Mesenchymal stem cell (in vitro differentiated cells and primary cell): Measurements from ENCODE around the gene UTF1.

ENCODE experiments used
- DNase-seq: peaks from one replicate; pipeline ENCODE4 v3.0.0-alpha.2; 2013
- H2AFZ ChIP-seq: one replicate; pipeline ENCODE4 v1.6.1; 2013; ENCODE audit warnings: low read depth, mild to moderate bottlenecking, control low read depth, inconsistent platforms, low read length, moderate library complexity
- H2AK5ac ChIP-seq: 2 replicates; pipeline ENCODE4 v1.6.1; 2013; ENCODE audit warnings: low read length, moderate library complexity, mild to moderate bottlenecking, inconsistent platforms; ENCODE audit not compliant: severe bottlenecking
- H2BK120ac ChIP-seq: one replicate; pipeline ENCODE4 v1.6.1; 2013; ENCODE audit warnings: low read depth, mild to moderate bottlenecking, inconsistent platforms, low read length, moderate library complexity
- H2BK12ac ChIP-seq, 2 experiments: one replicate each; pipeline ENCODE4 v1.6.1; 2013; ENCODE audit warnings: inconsistent platforms in 2 of 2, low read length in 2 of 2, mild to moderate bottlenecking in 2 of 2, moderate library complexity in 2 of 2, control low read depth in 1 of 2
- H2BK15ac ChIP-seq: one replicate; pipeline ENCODE4 v1.6.1; 2013; ENCODE audit warnings: mild to moderate bottlenecking, low read depth, inconsistent platforms; ENCODE audit not compliant: poor library complexity, severe bottlenecking
- H2BK5ac ChIP-seq: 2 replicates; pipeline ENCODE4 v1.6.1; 2013; ENCODE audit warnings: low read depth, mild to moderate bottlenecking, low read length, control low read depth, inconsistent platforms; ENCODE audit not compliant: poor library complexity, severe bottlenecking
- H3K14ac ChIP-seq, 2 experiments: one replicate each; pipeline ENCODE4 v1.6.1; 2013; ENCODE audit warnings: inconsistent platforms in 2 of 2, low read length in 2 of 2, control low read depth in 1 of 2, mild to moderate bottlenecking in 1 of 2, moderate library complexity in 1 of 2
- H3K18ac ChIP-seq, 2 experiments: one replicate each; pipeline ENCODE4 v1.6.1; 2013; ENCODE audit warnings: inconsistent platforms in 2 of 2, low read length in 2 of 2, control low read depth in 1 of 2, low read depth in 1 of 2, mild to moderate bottlenecking in 1 of 2
- H3K23ac ChIP-seq, 2 experiments: one replicate each; pipeline ENCODE4 v1.6.1; 2013; ENCODE audit warnings: inconsistent platforms in 2 of 2, low read length in 2 of 2, mild to moderate bottlenecking in 2 of 2, moderate library complexity in 2 of 2, control low read depth in 1 of 2
- H3K27ac ChIP-seq: 2 replicates; pipeline ENCODE4 v1.5.1; 2013; ENCODE audit warnings: mild to moderate bottlenecking, moderate library complexity, low read length, control low read depth, inconsistent platforms; ENCODE audit not compliant: poor library complexity, severe bottlenecking
- H3K27me3 ChIP-seq, 2 experiments: 2 replicates each; pipeline versions ENCODE4 v1.6.1 to v1.7.0; 2013; ENCODE audit warnings: low read length in 2 of 2, mild to moderate bottlenecking in 2 of 2, moderate library complexity in 2 of 2, control low read depth in 1 of 2, inconsistent platforms in 1 of 2; ENCODE audit not compliant: control insufficient read depth in 1 of 2, insufficient read depth in 1 of 2
- H3K36me3 ChIP-seq, 2 experiments: 2 replicates each; pipeline versions ENCODE4 v1.6.1 to v1.7.0; 2013; ENCODE audit warnings: low read length in 2 of 2, control low read depth in 1 of 2, inconsistent platforms in 1 of 2, low read depth in 1 of 2, mild to moderate bottlenecking in 1 of 2; ENCODE audit not compliant: insufficient read depth in 2 of 2, control insufficient read depth in 1 of 2
- H3K4ac ChIP-seq, 2 experiments: one replicate each; pipeline ENCODE4 v1.6.1; 2013; ENCODE audit warnings: inconsistent platforms in 2 of 2, low read length in 2 of 2, mild to moderate bottlenecking in 2 of 2, moderate library complexity in 2 of 2, control low read depth in 1 of 2, low read depth in 1 of 2
- H3K4me1 ChIP-seq: 2 replicates; pipeline ENCODE4 v1.6.1; 2013; ENCODE audit warnings: low read depth, low read length, control low read depth; ENCODE audit not compliant: control insufficient read depth, insufficient read depth
- H3K4me2 ChIP-seq: 2 replicates; pipeline ENCODE4 v1.6.1; 2013; ENCODE audit warnings: low read length, mild to moderate bottlenecking, inconsistent platforms; ENCODE audit not compliant: poor library complexity, severe bottlenecking
- H3K4me3 ChIP-seq, 2 experiments: 2 replicates each; pipeline versions ENCODE4 v1.5.1 to v1.7.0; 2013; ENCODE audit warnings: low read length in 2 of 2, mild to moderate bottlenecking in 2 of 2, control low read depth in 1 of 2, low read depth in 1 of 2; ENCODE audit not compliant: insufficient read depth in 1 of 2
- H3K79me1 ChIP-seq: replicated peaks from 2 replicates; pipeline ENCODE4 v1.6.1; 2013; ENCODE audit warnings: mild to moderate bottlenecking, control low read depth, low read length, inconsistent platforms; ENCODE audit not compliant: poor library complexity, severe bottlenecking
- H3K9ac ChIP-seq: 2 replicates; pipeline ENCODE4 v1.7.0; 2013; ENCODE audit warnings: mild to moderate bottlenecking, low read length, moderate library complexity
- H3K9me3 ChIP-seq: 2 replicates; pipeline ENCODE4 v1.7.0; 2013; ENCODE audit warnings: mild to moderate bottlenecking, low read length; ENCODE audit not compliant: control insufficient read depth
- H4K8ac ChIP-seq: one replicate; pipeline ENCODE4 v1.6.1; 2013; ENCODE audit warnings: inconsistent platforms, mild to moderate bottlenecking, low read length, moderate library complexity
- H4K91ac ChIP-seq: one replicate; pipeline ENCODE4 v1.6.1; 2013; ENCODE audit warnings: mild to moderate bottlenecking, low read length, inconsistent platforms
- WGBS: methylation state at CpG from one replicate; pipeline ENCODE4 v1.1.7; 2013; ENCODE audit warnings: mixed read lengths; 5-methylcytosine and 5-hydroxymethylcytosine counted together

Gene UTF1

DNA sequence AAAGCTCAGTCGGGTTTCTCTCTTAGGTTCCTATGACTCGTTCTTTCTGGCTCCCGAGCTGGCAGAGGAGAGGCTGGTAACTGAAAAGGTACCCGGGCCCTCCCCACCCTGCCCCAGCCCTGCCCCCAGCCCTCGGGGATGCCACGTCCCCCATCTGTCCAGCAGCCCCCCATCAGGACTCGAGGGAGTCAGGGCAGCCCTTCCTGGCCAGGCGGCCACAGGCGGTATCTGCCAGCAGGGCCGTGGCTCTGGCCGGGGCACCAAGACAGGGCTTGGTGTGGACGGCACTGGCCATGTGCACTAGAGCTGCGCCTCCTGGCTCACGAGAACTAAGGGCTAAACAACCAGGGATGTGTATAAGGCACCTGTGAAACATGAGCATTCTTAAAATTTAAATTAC lies 40.3 kb upstream of the UTF1 start:
- H3K18ac ChIP-seq, result no peak overlapping the region
- no peak overlapping the region for H2BK120ac ChIP-seq
- H3K9me3 ChIP-seq, result peaks cover 7% of the 10 kb centered on the region
- peaks cover 2% of the 10 kb centered on the region for H3K4me1 ChIP-seq
- no peaks in the 10 kb centered on the region for H3K36me3 ChIP-seq
- H2BK5ac ChIP-seq, result no peak overlapping the region
- H2AK5ac ChIP-seq, result no peak overlapping the region
- no peak overlapping the region for H3K14ac ChIP-seq
- DNase-seq, result no peak
- no peak overlapping the region for H3K4me3 ChIP-seq
- no peak overlapping the region for H2AFZ ChIP-seq
- H3K4me2 ChIP-seq, result no peak overlapping the region
- H3K27ac ChIP-seq, result no peak overlapping the region
- no peak overlapping the region for H3K9ac ChIP-seq
- no peak overlapping the region for H3K4ac ChIP-seq
- H4K91ac ChIP-seq, result no peak overlapping the region
- no peak overlapping the region for H4K8ac ChIP-seq
- WGBS, result 94% methylated on average over 11 of the region's 14 CpGs
- H3K23ac ChIP-seq, result no peak overlapping the region
- H2BK15ac ChIP-seq, result no peak overlapping the region
- H2BK12ac ChIP-seq, result no peak overlapping the region
- H3K79me1 ChIP-seq, result no peaks in the 10 kb centered on the region
- peaks cover 0 to 32% of the 10 kb centered on the region in 2 experiments for H3K27me3 ChIP-seq

DNA sequence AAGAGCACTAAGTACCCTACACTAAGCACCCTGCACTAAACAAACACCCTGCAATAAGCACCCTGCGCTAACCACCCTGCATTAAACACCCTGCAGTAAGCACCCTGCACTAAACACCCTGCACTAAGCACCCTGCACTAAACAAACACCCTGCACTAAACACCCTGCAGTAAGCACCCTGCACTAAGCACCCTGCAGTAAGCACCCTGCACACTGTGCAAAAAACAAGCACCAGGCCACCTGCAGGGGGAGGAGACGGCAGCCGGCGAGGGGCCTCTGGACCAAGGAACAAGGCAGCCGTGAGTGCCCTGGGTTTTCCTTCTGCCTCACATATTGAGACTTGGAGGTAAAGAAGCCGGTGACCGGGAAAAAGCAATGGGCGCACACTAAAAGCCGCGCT lies 39.8 kb upstream of the UTF1 start:
- H3K27me3 ChIP-seq, result peaks cover 0 to 32% of the 10 kb centered on the region in 2 experiments
- no peak overlapping the region for H3K4me3 ChIP-seq
- no peak overlapping the region for H2AFZ ChIP-seq
- no peak overlapping the region for H2BK120ac ChIP-seq
- H4K8ac ChIP-seq, result no peak overlapping the region
- no peak overlapping the region for H2AK5ac ChIP-seq
- H4K91ac ChIP-seq, result no peak overlapping the region
- H2BK15ac ChIP-seq, result no peak overlapping the region
- no peak overlapping the region for H3K14ac ChIP-seq
- WGBS, result 94% methylated on average over 10 of the region's 10 CpGs
- H3K23ac ChIP-seq, result no peak overlapping the region
- no peak overlapping the region for H3K27ac ChIP-seq
- no peak for DNase-seq
- no peak overlapping the region for H3K9ac ChIP-seq
- H3K4me2 ChIP-seq, result no peak overlapping the region
- H3K4ac ChIP-seq, result no peak overlapping the region
- H2BK5ac ChIP-seq, result no peak overlapping the region
- H2BK12ac ChIP-seq, result no peak overlapping the region
- peaks cover 7% of the 10 kb centered on the region for H3K9me3 ChIP-seq
- no peaks in the 10 kb centered on the region for H3K36me3 ChIP-seq
- peaks cover 2% of the 10 kb centered on the region for H3K4me1 ChIP-seq
- H3K79me1 ChIP-seq, result no peaks in the 10 kb centered on the region
- no peak overlapping the region for H3K18ac ChIP-seq

DNA sequence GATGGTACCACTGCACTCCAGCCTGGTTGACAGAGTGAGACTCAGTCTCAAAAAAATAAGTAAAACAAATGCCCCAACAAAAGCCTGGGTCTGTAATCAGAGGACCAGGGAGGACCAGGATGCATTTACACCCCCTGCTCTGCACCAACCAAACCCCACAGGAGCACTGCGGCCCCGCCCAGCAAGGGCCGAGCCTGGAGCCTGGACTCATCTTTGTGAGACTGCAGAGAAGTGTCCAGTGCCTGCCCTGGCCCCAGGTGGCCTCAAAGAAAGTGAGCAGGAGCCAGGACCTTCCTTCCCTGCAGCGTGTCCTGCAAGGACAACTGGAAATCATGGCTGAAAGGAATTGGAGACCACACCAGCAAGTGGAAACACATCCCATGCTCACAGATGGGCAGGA lies 38.4 kb upstream of the UTF1 start:
- Histone ChIP-seq H4K8ac (no peak overlapping the region), H3K18ac (no peak overlapping the region), H2AFZ (no peak overlapping the region), H3K9ac (no peak overlapping the region), H3K36me3 (no peaks in the 10 kb centered on the region), H3K14ac (no peak overlapping the region), H2BK5ac (no peak overlapping the region), H4K91ac (no peak overlapping the region), H3K4me3 (no peak overlapping the region), H2BK12ac (no peak overlapping the region), H3K79me1 (no peaks in the 10 kb centered on the region), H2AK5ac (no peak overlapping the region), H3K23ac (no peak overlapping the region), H2BK15ac (no peak overlapping the region), H3K27ac (no peak overlapping the region), H3K9me3 (peaks cover 7% of the 10 kb centered on the region), H3K4me2 (no peak overlapping the region), H3K27me3 (peaks cover 0 to 25% of the 10 kb centered on the region in 2 experiments), H2BK120ac (no peak overlapping the region), H3K4me1 (peaks cover 3% of the 10 kb centered on the region), H3K4ac (no peak overlapping the region)
- no peak for DNase-seq
- 77% methylated on average over 4 of the region's 4 CpGs for WGBS

DNA sequence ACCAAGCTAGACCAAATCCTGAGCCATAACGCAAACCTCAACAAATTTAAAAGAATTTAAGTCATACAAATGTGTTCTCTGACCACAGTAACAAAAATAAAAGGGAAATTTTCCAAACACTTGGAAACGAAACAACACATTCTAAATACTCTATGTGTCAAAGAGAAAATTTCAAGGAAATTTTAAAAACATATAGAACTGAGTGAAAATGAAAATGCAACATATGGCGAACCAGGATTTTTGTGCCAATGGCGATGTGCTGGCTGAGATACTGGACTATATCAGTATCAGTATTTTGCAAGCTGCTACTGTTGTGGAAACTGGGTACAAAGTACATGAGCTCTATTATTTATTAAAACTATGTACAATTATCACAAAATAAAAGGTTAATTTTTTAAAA lies 35.9 kb upstream of the UTF1 start:
- Histone ChIP-seq H3K4me2 (no peak overlapping the region), H3K9me3 (peaks cover 7% of the 10 kb centered on the region), H3K27me3 (peaks cover 0 to 16% of the 10 kb centered on the region in 2 experiments), H2AK5ac (no peak overlapping the region), H3K4me3 (no peak overlapping the region), H3K36me3 (no peaks in the 10 kb centered on the region), H3K4me1 (peaks cover 3% of the 10 kb centered on the region), H2BK120ac (no peak overlapping the region), H3K9ac (no peak overlapping the region), H2BK12ac (no peak overlapping the region), H2BK15ac (no peak overlapping the region), H3K27ac (no peak overlapping the region), H4K8ac (no peak overlapping the region), H2AFZ (no peak overlapping the region), H4K91ac (no peak overlapping the region), H3K79me1 (no peaks in the 10 kb centered on the region), H3K14ac (no peak overlapping the region), H3K23ac (no peak overlapping the region), H2BK5ac (no peak overlapping the region), H3K4ac (no peak overlapping the region), H3K18ac (no peak overlapping the region)
- WGBS, result 94% methylated on average over 3 of the region's 4 CpGs
- no peak for DNase-seq
